ENCODE measurements around the gene ERCC2.
"Not testable (repeated sequence)": the region's sequence is repeated elsewhere in the genome, so short reads cannot be mapped to it uniquely, and the experiment has no call there.

Gene ERCC2

DNA sequence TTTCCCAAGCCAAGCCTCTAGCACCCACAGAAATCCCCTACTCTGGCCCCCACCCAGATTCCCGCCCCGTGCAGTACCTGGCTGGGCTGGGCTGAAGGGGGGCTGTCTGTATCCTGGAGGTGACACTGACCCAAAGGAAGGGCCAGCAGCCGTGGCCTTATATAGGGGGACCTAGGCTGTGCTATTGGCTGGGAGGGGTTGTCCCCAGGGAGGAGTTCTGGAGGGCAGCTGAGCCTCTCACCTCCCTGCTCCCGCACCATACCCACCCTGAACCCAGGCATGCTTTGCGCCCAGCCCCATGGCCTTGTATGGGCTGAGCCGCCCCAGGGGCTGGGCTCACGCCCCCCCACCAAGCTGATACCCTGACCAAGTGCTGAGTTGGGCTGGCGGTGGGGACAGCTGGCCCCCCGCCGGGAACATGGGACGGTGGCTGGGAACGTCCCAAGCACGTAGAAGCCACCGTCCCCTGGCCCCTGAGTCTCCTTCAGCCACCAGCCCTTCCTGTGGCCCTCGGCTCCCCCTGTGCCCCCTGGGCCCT, 47.6 kb downstream of the ERCC2 start, which contains the start of gene CKM:
TSS of gene CKM (minus strand) at position 132 of the 538 bp plus-strand sequence. CDS start 3,162 bp downstream, outside the sequence.
- no peak within 1 kb of the TSS for H3K4me3 ChIP-seq
- DNase-seq (ENCODE audit: low spot score in 2 of 2), result no peak
- no peaks in the 10 kb centered on the region for H3K4me1 ChIP-seq
- no peaks in the 10 kb centered on the region for H3K9me3 ChIP-seq
- H3K36me3 ChIP-seq (replicated peaks), result no peaks in the 10 kb centered on the region
- in situ Hi-C loops (cut with MboI; ENCODE audit: low sequenced_read_pairs), result no loop called here
- no peaks in the 10 kb centered on the region for H3K27me3 ChIP-seq (ENCODE audit: low read depth)

DNA sequence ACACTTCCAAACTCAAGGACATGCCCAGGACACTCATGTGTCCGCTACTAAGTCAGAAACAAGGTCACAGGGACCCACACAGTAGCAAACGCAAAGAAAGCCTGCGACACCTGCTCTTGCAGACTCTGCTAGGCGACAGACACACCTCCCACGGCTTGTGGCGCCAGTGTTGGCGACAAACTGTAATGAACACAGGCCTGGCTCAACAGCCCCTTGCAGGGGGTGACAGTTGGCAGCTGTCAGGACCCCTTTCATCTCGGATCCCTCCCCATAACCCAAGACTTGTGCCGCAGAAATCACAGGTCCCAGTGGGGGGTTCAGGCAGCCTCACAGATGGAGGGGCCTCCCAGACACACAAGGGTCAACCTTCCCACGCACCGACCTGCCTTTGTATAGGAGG, 48.1 kb downstream of the ERCC2 start:
- H3K9me3 ChIP-seq, result no peaks in the 10 kb centered on the region
- H3K27me3 ChIP-seq (ENCODE audit: low read depth), result no peaks in the 10 kb centered on the region
- H3K4me3 ChIP-seq, result no peak overlapping the region
- in situ Hi-C loops (cut with MboI; ENCODE audit: low sequenced_read_pairs), result no loop called here
- H3K4me1 ChIP-seq, result no peaks in the 10 kb centered on the region
- no peak for DNase-seq (ENCODE audit: low spot score in 2 of 2)
- H3K36me3 ChIP-seq (replicated peaks), result no peaks in the 10 kb centered on the region

DNA sequence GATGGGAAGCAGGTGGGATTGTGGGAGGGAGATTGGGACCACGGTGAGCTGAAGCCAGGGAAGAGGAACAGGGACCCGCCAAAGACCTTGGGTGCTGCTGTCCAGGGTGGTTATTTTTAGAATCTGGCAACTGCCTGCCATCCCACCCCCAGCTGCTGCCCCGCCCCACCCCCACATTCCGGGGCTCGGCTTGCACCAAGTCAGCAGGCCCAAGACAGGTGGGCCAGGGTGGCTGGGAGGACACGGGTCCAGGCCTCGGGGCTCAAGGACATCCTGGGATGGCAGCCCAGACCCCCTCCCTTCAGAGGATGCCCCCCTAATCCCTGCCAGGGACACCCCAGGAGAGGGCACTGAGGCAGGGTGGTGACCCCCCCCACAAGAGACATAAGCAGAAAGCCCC, 48.5 kb downstream of the ERCC2 start:
- no peaks in the 10 kb centered on the region for H3K27me3 ChIP-seq (ENCODE audit: low read depth)
- DNase-seq (ENCODE audit: low spot score in 2 of 2), result no peak
- no peaks in the 10 kb centered on the region for H3K9me3 ChIP-seq
- in situ Hi-C loops (cut with MboI; ENCODE audit: low sequenced_read_pairs), result no loop called here
- H3K4me1 ChIP-seq, result no peaks in the 10 kb centered on the region
- no peaks in the 10 kb centered on the region for H3K36me3 ChIP-seq (replicated peaks)
- no peak overlapping the region for H3K4me3 ChIP-seq

DNA sequence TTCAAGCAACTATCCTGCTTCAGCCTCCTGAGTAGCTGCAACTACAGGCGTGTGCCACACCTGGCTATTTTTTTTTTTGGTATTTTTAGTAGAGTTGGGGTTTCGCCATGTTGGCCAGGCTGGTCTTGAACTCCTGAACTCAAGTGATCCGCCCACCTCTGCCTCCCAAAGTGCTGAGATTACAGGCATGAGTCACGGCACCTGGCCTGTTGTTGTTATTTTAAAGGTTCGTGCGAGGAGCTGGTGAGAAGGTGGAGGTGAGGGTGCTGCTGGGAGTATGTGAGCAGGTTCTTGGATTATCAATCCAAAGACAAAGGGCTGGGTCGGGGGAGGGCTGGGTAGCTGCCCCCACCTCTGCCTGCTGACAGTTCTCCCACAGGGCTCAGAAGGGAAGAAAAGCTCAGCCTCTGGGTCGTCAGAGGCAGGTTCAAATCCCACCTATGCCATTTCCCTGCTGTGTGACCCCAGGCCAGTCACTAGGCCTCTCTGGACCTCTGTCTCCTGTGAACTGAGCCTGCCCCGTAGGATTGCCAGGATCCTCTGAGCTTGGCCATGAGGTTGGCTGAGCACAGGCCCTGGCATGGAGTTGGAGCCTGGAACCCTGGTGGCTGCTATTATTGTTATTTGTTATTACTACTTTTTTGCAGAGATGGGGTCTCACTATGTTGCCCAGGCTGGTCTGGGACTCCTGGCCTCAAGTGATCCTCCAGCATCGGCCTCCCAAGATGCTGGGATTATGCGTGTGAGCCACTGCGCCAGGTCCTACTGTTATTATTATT, 49.2 kb downstream of the ERCC2 start:
- Histone ChIP-seq H3K27me3 (ENCODE audit: low read depth) (no peaks in the 10 kb centered on the region), H3K36me3 (replicated peaks) (no peaks in the 10 kb centered on the region), H3K9me3 (no peaks in the 10 kb centered on the region), H3K4me3 (no peak overlapping the region), H3K4me1 (no peaks in the 10 kb centered on the region)
- in situ Hi-C loops (cut with MboI; ENCODE audit: low sequenced_read_pairs), result no loop called here
- no peak for DNase-seq (ENCODE audit: low spot score in 2 of 2)

DNA sequence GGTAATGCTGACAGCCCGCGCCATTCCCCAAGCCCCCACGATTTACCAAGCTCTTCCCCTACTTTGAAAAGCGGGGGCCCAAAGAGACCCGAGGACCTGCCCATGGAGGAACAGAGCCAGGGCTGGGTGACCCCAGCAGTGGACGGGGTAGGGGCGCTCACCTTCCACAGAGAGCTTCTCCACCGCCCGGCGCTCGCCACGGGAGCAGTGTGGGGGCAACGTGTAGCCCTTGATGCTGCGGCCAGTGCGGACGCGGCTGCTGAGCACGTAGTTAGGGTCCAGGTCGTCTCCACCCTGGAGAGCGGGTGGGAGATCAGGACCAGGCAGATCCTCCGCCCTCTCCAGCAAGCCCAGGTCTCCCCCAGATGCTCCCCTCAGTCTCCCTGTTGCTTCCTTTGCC, 55.1 kb downstream of the ERCC2 start:
- H3K9me3 ChIP-seq, result no peaks in the 10 kb centered on the region
- H3K36me3 ChIP-seq (replicated peaks), result no peaks in the 10 kb centered on the region
- H3K27me3 ChIP-seq (ENCODE audit: low read depth), result peaks cover 8% of the 10 kb centered on the region
- DNase-seq (ENCODE audit: low spot score in 2 of 2), result no peak
- in situ Hi-C loops (cut with MboI; ENCODE audit: low sequenced_read_pairs), result no loop called here
- no peaks in the 10 kb centered on the region for H3K4me1 ChIP-seq
- no peak overlapping the region for H3K4me3 ChIP-seq

DNA sequence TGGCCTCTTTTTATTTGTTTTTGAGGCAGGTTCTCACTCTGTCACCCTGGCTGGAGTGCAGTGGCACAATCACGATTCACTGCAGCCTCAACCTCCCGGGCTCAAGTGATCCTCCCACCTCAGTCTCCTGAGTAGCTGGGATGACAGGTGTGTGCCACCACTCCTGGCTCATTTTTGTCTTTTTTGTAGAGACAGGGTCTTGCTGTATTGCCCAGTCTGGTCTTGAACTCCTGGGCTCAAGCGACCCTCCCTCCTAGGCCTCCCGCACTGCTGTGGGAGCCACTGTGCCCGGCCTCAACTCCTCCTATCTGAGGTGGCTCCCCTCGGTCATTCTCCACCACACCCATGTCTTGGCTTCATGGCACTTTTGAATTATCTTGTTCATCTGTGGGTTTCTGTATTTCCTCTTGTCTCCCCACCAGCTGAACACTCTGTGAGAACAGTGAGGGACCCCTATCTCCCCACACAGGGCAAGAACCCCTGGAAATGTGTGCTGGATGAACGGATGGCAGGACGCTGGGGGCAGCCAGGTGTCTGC, 55.6 kb downstream of the ERCC2 start:
- Histone ChIP-seq H3K27me3 (ENCODE audit: low read depth) (peaks cover 8% of the 10 kb centered on the region), H3K4me1 (no peaks in the 10 kb centered on the region), H3K9me3 (no peaks in the 10 kb centered on the region), H3K4me3 (no peak overlapping the region), H3K36me3 (replicated peaks) (no peaks in the 10 kb centered on the region)
- in situ Hi-C loops (cut with MboI; ENCODE audit: low sequenced_read_pairs), result no loop called here
- DNase-seq (ENCODE audit: low spot score in 2 of 2), result no peak

DNA sequence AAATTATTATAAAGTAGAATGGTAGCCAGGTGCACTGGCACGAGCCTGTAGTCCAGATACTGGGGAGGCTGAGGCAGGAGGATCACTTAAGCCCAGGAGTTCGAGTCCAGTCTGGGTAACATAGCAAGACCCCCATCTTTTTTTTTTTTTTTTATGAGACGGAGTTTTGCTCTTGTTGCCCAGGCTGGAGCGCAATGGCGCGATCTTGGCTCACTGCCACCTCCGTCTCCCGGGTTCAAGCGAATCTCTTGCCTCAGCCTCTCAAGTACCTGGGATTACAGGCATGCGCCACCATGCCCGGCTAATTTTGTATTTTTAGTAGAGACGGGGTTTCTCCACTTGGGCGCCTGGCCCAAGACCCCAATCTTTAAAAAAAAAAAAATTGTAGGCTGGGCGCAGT, 58.1 kb downstream of the ERCC2 start:
- in situ Hi-C loops (cut with MboI; ENCODE audit: low sequenced_read_pairs); H3K27me3 ChIP-seq (ENCODE audit: low read depth): not testable (repeated sequence)

DNA sequence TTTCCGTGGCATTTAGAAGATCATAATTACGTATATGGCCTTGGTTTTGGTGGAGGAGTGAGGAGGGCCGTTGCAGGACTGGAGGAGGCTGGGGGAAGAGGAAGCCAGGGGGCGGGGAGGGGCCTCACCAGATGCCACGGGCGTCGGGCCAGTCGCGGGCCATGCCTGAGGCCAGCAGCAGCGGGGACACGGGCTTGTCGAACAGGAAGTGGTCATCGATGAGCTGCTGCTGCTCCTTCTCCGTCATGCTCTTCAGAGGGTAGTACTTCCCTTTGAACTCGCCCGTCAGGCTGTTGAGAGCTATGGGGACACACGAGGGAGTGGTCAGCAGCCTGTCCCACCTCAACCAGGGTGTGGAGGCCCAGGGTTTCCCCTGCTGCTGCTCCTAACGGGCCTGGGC, 58.8 kb downstream of the ERCC2 start:
- DNase-seq (ENCODE audit: low spot score in 2 of 2), result no peak
- H3K4me3 ChIP-seq, result no peak overlapping the region
- H3K4me1 ChIP-seq, result no peaks in the 10 kb centered on the region
- no peaks in the 10 kb centered on the region for H3K36me3 ChIP-seq (replicated peaks)
- in situ Hi-C loops (cut with MboI; ENCODE audit: low sequenced_read_pairs), result no loop called here
- no peaks in the 10 kb centered on the region for H3K9me3 ChIP-seq
- peaks cover 8% of the 10 kb centered on the region for H3K27me3 ChIP-seq (ENCODE audit: low read depth)

More for the DNA sequence above, 58.1 kb downstream of the ERCC2 start:
- DNase-seq (ENCODE audit: low spot score in 2 of 2); H3K36me3 ChIP-seq (replicated peaks); H3K4me1 ChIP-seq; H3K9me3 ChIP-seq; H3K4me3 ChIP-seq: not testable (repeated sequence)

DNA sequence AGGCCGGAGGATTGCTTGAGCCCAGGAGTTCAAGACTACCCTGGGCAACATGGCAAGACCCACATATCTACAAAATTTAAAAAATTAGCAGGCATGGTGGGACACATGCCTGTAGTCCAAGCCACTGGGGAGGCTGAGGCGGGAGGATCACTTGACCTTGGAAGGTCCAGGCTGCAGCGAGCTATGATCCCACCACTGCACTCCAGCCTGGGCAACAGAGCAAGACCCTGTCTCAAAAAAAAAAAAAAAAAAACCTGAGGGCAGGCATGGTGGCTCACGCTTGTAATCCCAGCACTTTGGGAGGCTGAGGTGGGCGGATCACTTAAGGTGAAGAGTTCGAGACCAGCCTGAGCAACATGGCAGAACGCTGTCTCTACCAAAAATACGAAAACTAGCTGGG, 61.1 kb downstream of the ERCC2 start:
- H3K4me1 ChIP-seq; in situ Hi-C loops (cut with MboI; ENCODE audit: low sequenced_read_pairs); H3K36me3 ChIP-seq (replicated peaks); H3K9me3 ChIP-seq; DNase-seq (ENCODE audit: low spot score in 2 of 2); H3K4me3 ChIP-seq; H3K27me3 ChIP-seq (ENCODE audit: low read depth): not testable (repeated sequence)

DNA sequence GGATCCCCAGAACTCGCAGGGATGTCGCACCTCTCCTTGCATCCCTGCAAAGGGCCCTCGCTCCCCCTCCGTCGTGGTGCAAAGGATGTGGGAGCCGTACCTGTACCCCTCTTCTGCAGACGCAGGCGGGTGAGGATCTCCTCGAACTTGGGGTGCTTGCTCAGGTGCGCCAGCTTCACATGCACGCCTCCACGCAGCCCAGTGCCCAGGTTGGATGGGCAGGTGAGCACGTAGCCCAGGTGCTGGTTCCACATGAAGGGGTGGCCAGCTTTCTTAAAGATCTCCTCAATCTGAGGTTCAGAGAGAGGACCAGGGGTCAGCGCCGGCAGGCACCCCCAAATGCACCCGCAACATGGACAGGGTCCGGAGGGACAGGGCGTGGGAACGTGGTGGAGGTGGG, 63.0 kb downstream of the ERCC2 start:
- Histone ChIP-seq H3K4me3 (no peak overlapping the region), H3K4me1 (no peaks in the 10 kb centered on the region), H3K27me3 (ENCODE audit: low read depth) (no peaks in the 10 kb centered on the region), H3K9me3 (no peaks in the 10 kb centered on the region), H3K36me3 (replicated peaks) (no peaks in the 10 kb centered on the region)
- no peak for DNase-seq (ENCODE audit: low spot score in 2 of 2)
- in situ Hi-C loops (cut with MboI; ENCODE audit: low sequenced_read_pairs), result no loop called here

DNA sequence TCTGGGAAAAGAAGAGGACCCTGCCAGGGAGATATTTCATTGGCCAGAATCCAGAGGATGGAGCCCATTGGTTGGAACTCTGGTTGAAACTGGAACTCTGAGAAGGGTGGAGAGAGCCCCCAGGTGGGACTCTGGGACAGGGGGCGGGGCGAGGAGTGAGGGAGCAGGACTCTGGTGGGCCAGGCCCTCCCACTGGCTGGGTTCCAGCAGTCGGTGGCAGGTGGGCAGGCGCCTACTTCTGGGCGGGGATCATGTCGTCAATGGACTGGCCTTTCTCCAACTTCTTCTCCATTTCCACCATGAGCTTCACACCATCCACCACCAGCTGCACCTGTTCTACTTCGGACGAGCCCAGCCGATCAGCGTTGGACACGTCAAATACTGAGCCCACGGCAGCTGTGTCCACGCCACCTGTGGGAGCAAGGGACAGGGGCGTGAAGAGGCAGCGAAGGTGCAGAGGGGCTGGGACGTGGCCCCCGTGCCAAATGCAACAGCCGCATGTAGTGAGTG, 63.8 kb downstream of the ERCC2 start:
- peak in 1 of 2 experiments; percentile 54 for DNase-seq (ENCODE audit: low spot score in 2 of 2)
- in situ Hi-C loops (cut with MboI; ENCODE audit: low sequenced_read_pairs), result no loop called here

DNA sequence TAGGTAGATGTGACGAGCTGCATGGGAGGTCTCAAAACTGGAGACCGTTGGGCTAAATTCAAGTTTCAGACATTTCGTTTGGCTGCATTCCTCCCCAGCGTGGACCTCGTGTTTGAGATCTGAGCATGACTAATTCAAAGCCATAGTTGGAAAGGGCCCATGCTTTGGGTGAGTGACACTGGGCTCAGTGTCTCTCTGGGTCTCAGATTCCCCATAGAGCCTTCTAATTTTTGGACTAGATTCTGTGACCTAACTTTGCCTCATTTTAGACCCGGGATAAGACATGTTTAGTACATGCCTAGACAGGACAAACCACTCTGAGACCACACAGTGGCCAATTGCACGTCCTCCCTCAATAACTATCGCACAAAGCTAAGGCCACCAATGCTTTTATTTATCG, 64.3 kb downstream of the ERCC2 start:
- no peaks in the 10 kb centered on the region for H3K36me3 ChIP-seq (replicated peaks)
- DNase-seq (ENCODE audit: low spot score in 2 of 2), result no peak
- H3K4me3 ChIP-seq, result no peak overlapping the region
- peaks cover 2% of the 10 kb centered on the region for H3K4me1 ChIP-seq
- H3K27me3 ChIP-seq (ENCODE audit: low read depth), result no peaks in the 10 kb centered on the region
- H3K9me3 ChIP-seq, result no peaks in the 10 kb centered on the region
- in situ Hi-C loops (cut with MboI; ENCODE audit: low sequenced_read_pairs), result no loop called here

More for the DNA sequence above, 63.8 kb downstream of the ERCC2 start:
- Histone ChIP-seq H3K9me3 (no peaks in the 10 kb centered on the region), H3K36me3 (replicated peaks) (no peaks in the 10 kb centered on the region), H3K4me3 (no peak overlapping the region), H3K27me3 (ENCODE audit: low read depth) (no peaks in the 10 kb centered on the region), H3K4me1 (no peaks in the 10 kb centered on the region)

DNA sequence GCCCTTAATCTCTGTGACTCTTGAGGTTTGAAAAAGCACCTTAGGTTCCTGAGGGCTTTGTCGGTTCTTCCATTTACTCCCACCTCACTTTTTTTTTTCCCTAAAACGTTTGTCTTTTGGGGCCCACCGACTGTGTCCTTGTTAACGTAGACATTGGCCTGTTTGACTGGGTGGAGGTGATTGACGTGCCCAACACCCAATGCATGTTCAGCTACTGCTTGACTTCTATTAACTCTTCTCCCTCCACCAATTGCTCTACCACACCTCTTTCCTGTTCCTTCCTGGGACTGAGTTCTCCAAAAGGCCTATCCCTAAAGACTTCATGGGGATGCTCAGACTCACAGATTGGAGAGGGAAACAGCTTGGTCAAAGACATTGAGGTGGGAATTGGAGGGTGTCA, 65.0 kb downstream of the ERCC2 start:
- Histone ChIP-seq H3K9me3 (no peaks in the 10 kb centered on the region), H3K27me3 (ENCODE audit: low read depth) (no peaks in the 10 kb centered on the region), H3K4me1 (peaks cover 5% of the 10 kb centered on the region), H3K4me3 (no peak overlapping the region), H3K36me3 (replicated peaks) (no peaks in the 10 kb centered on the region)
- in situ Hi-C loops (cut with MboI; ENCODE audit: low sequenced_read_pairs), result no loop called here
- no peak for DNase-seq (ENCODE audit: low spot score in 2 of 2)

DNA sequence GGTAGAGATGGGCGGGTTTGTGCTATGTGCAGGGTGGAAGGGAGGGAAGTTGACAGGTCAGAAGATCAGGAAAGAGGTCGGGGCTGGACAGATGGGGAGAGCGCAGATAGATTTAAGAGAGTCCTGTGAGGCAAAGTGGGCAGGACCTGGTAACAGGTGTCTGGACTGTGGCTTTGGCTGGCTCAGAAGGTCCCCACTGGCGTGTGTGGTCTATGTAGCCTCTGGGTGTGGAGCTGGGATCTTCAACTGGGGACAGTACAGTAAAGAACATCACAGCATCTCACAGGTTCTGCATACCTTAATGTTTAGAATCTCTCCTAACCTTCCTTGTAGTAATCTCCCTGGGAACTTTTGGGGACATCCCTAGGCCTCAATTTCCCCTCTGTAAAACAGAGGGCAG, 65.4 kb downstream of the ERCC2 start:
- no peak overlapping the region for H3K4me3 ChIP-seq
- peaks cover 5% of the 10 kb centered on the region for H3K4me1 ChIP-seq
- no peak for DNase-seq (ENCODE audit: low spot score in 2 of 2)
- no peaks in the 10 kb centered on the region for H3K27me3 ChIP-seq (ENCODE audit: low read depth)
- in situ Hi-C loops (cut with MboI; ENCODE audit: low sequenced_read_pairs), result no loop called here
- no peaks in the 10 kb centered on the region for H3K36me3 ChIP-seq (replicated peaks)
- H3K9me3 ChIP-seq, result no peaks in the 10 kb centered on the region
